Astrocyte (in vitro differentiated cells and primary cell): Measurements from ENCODE around the gene AFF2.

ENCODE experiments used
- EZH2 ChIP-seq: IDR thresholded peaks from 2 replicates; pipeline ENCODE4 v1.6.1; 2012; ENCODE audit warnings: mild to moderate bottlenecking, low read length, inconsistent platforms; ENCODE audit not compliant: insufficient read depth
- TF ChIP-seq, protein P1 (sequence below): IDR thresholded peaks from 2 replicates; pipeline ENCODE4 v1.5.1; 2011; ENCODE audit warnings: low read depth, mild to moderate bottlenecking, inconsistent platforms, low read length, moderate library complexity; ENCODE audit not compliant: insufficient read depth

DNA sequence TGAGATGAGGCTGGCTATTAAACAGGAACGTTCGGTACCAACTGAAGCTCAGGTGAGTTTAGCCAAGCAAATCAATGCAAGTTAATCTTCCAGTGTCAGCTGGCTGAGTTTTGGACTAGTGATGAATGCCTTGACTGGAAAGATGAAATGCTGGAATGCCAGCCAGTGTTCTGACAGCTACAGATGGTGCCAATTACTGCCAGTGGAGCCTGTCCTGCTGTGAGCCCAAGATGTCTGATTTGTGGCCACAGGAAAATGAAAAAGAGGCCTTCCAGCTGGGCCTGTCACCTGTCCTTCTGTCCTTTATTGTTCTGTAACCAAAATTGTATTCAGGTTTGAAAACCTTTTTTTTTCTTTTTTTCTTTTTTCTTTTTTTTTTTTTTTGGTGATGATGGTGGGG is 223.1 kb downstream of the AFF2 start:
- TF ChIP-seq, protein P1, sequence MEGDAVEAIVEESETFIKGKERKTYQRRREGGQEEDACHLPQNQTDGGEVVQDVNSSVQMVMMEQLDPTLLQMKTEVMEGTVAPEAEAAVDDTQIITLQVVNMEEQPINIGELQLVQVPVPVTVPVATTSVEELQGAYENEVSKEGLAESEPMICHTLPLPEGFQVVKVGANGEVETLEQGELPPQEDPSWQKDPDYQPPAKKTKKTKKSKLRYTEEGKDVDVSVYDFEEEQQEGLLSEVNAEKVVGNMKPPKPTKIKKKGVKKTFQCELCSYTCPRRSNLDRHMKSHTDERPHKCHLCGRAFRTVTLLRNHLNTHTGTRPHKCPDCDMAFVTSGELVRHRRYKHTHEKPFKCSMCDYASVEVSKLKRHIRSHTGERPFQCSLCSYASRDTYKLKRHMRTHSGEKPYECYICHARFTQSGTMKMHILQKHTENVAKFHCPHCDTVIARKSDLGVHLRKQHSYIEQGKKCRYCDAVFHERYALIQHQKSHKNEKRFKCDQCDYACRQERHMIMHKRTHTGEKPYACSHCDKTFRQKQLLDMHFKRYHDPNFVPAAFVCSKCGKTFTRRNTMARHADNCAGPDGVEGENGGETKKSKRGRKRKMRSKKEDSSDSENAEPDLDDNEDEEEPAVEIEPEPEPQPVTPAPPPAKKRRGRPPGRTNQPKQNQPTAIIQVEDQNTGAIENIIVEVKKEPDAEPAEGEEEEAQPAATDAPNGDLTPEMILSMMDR = no peak
- TF ChIP-seq EZH2 = no peak
